ENCODE results near the gene FAR2.
"Not testable (repeated sequence)": the region's sequence is repeated elsewhere in the genome, so short reads cannot be mapped to it uniquely, and the experiment has no call there.

FAR2 gene

GRCh38 chr12:29282031-29282816 lies 133.1 kb downstream of the FAR2 start:
- no peak for DNase-seq
- H3K27ac Mint-ChIP-seq = no peak overlapping the region
- H3K27me3 Mint-ChIP-seq = no peaks in the 10 kb centered on the region
- H3K36me3 Mint-ChIP-seq (ENCODE audit: low read depth) = peaks cover 6% of the 10 kb centered on the region
- no peak overlapping the region for H3K4me3 Mint-ChIP-seq
- peaks cover 4% of the 10 kb centered on the region for H3K4me1 Mint-ChIP-seq (ENCODE audit: low read depth)
- H3K9me3 Mint-ChIP-seq = no peaks in the 10 kb centered on the region

- H3K27ac Mint-ChIP-seq = no peak overlapping the region
- H3K4me1 Mint-ChIP-seq (ENCODE audit: low read depth) = peaks cover 4% of the 10 kb centered on the region
- no peaks in the 10 kb centered on the region for H3K27me3 Mint-ChIP-seq
- H3K9me3 Mint-ChIP-seq = no peaks in the 10 kb centered on the region
- H3K36me3 Mint-ChIP-seq (ENCODE audit: low read depth) = peaks cover 7% of the 10 kb centered on the region
- H3K4me3 Mint-ChIP-seq = no peak overlapping the region
- DNase-seq = no peak
These were observed 135.1 kb downstream of the FAR2 start for GRCh38 chr12:29283969-29284700.

- peaks cover 4% of the 10 kb centered on the region for H3K9me3 Mint-ChIP-seq
- DNase-seq = no peak
- peaks cover 4% of the 10 kb centered on the region for H3K4me1 Mint-ChIP-seq (ENCODE audit: low read depth)
- H3K27ac Mint-ChIP-seq = no peak overlapping the region
- no peak overlapping the region for H3K4me3 Mint-ChIP-seq
- peaks cover 14% of the 10 kb centered on the region for H3K36me3 Mint-ChIP-seq (ENCODE audit: low read depth)
- no peaks in the 10 kb centered on the region for H3K27me3 Mint-ChIP-seq
These were observed 137.2 kb downstream of the FAR2 start for GRCh38 chr12:29286081-29286790.

- Mint-ChIP-seq H3K4me3 (no peak overlapping the region), H3K4me1 (ENCODE audit: low read depth) (no peaks in the 10 kb centered on the region), H3K27ac (no peak overlapping the region), H3K27me3 (no peaks in the 10 kb centered on the region), H3K9me3 (peaks cover 4% of the 10 kb centered on the region), H3K36me3 (ENCODE audit: low read depth) (peaks cover 11% of the 10 kb centered on the region)
- no peak for DNase-seq
These were observed 138.5 kb downstream of the FAR2 start for GRCh38 chr12:29287622-29288021.

GRCh38 chr12:29288031-29288430 lies 139.0 kb downstream of the FAR2 start:
- Mint-ChIP-seq H3K9me3 (peaks cover 4% of the 10 kb centered on the region), H3K36me3 (ENCODE audit: low read depth) (peaks cover 11% of the 10 kb centered on the region), H3K4me1 (ENCODE audit: low read depth) (no peaks in the 10 kb centered on the region), H3K27me3 (no peaks in the 10 kb centered on the region), H3K4me3 (no peak overlapping the region), H3K27ac (no peak overlapping the region)
- DNase-seq = no peak

- H3K9me3 Mint-ChIP-seq; H3K27me3 Mint-ChIP-seq; H3K4me1 Mint-ChIP-seq (ENCODE audit: low read depth); H3K27ac Mint-ChIP-seq; H3K4me3 Mint-ChIP-seq; DNase-seq: not testable (repeated sequence)
- peaks cover 11% of the 10 kb centered on the region for H3K36me3 Mint-ChIP-seq (ENCODE audit: low read depth)
These were observed 141.4 kb downstream of the FAR2 start for GRCh38 chr12:29290475-29290874.

GRCh38 chr12:29291226-29291625 lies 142.1 kb downstream of the FAR2 start:
- Mint-ChIP-seq H3K4me1 (ENCODE audit: low read depth) (no peaks in the 10 kb centered on the region), H3K36me3 (ENCODE audit: low read depth) (peaks cover 11% of the 10 kb centered on the region), H3K27ac (no peak overlapping the region), H3K9me3 (peaks cover 4% of the 10 kb centered on the region), H3K4me3 (no peak overlapping the region), H3K27me3 (no peaks in the 10 kb centered on the region)
- no peak for DNase-seq

GRCh38 chr12:29299633-29300032 lies 150.6 kb downstream of the FAR2 start:
- H3K9me3 Mint-ChIP-seq = no peaks in the 10 kb centered on the region
- no peak overlapping the region for H3K4me3 Mint-ChIP-seq
- no peaks in the 10 kb centered on the region for H3K4me1 Mint-ChIP-seq (ENCODE audit: low read depth)
- DNase-seq = no peak
- no peaks in the 10 kb centered on the region for H3K36me3 Mint-ChIP-seq (ENCODE audit: low read depth)
- H3K27me3 Mint-ChIP-seq = no peaks in the 10 kb centered on the region
- no peak overlapping the region for H3K27ac Mint-ChIP-seq

GRCh38 chr12:29301114-29301513 lies 152.0 kb downstream of the FAR2 start:
- H3K9me3 Mint-ChIP-seq = no peaks in the 10 kb centered on the region
- H3K27ac Mint-ChIP-seq = no peak overlapping the region
- H3K27me3 Mint-ChIP-seq = no peaks in the 10 kb centered on the region
- DNase-seq = no peak
- H3K36me3 Mint-ChIP-seq (ENCODE audit: low read depth) = no peaks in the 10 kb centered on the region
- H3K4me1 Mint-ChIP-seq (ENCODE audit: low read depth) = no peaks in the 10 kb centered on the region
- no peak overlapping the region for H3K4me3 Mint-ChIP-seq

GRCh38 chr12:29304388-29304787 lies 155.3 kb downstream of the FAR2 start:
- Mint-ChIP-seq H3K27me3 (no peaks in the 10 kb centered on the region), H3K27ac (no peak overlapping the region), H3K4me3 (no peak overlapping the region), H3K36me3 (ENCODE audit: low read depth) (peaks cover 7% of the 10 kb centered on the region), H3K4me1 (ENCODE audit: low read depth) (no peaks in the 10 kb centered on the region), H3K9me3 (no peaks in the 10 kb centered on the region)
- DNase-seq = no peak

GRCh38 chr12:29306266-29306665 lies 157.2 kb downstream of the FAR2 start:
- H3K9me3 Mint-ChIP-seq = no peaks in the 10 kb centered on the region
- no peak for DNase-seq
- H3K36me3 Mint-ChIP-seq (ENCODE audit: low read depth) = peaks cover 7% of the 10 kb centered on the region
- H3K4me1 Mint-ChIP-seq (ENCODE audit: low read depth) = no peaks in the 10 kb centered on the region
- no peak overlapping the region for H3K4me3 Mint-ChIP-seq
- H3K27ac Mint-ChIP-seq = no peak overlapping the region
- H3K27me3 Mint-ChIP-seq = no peaks in the 10 kb centered on the region

GRCh38 chr12:29306682-29307081 lies 157.6 kb downstream of the FAR2 start:
- H3K27me3 Mint-ChIP-seq = no peaks in the 10 kb centered on the region
- DNase-seq = no peak
- H3K36me3 Mint-ChIP-seq (ENCODE audit: low read depth) = peaks cover 9% of the 10 kb centered on the region
- no peak overlapping the region for H3K4me3 Mint-ChIP-seq
- no peaks in the 10 kb centered on the region for H3K9me3 Mint-ChIP-seq
- no peak overlapping the region for H3K27ac Mint-ChIP-seq
- no peaks in the 10 kb centered on the region for H3K4me1 Mint-ChIP-seq (ENCODE audit: low read depth)

GRCh38 chr12:29309320-29309902 lies 160.3 kb downstream of the FAR2 start:
- Mint-ChIP-seq H3K27me3 (no peaks in the 10 kb centered on the region), H3K4me1 (ENCODE audit: low read depth) (no peaks in the 10 kb centered on the region), H3K27ac (no peak overlapping the region), H3K9me3 (no peaks in the 10 kb centered on the region), H3K4me3 (no peak overlapping the region), H3K36me3 (ENCODE audit: low read depth) (peaks cover 15% of the 10 kb centered on the region)
- DNase-seq = no peak

- peaks cover 20% of the 10 kb centered on the region for H3K36me3 Mint-ChIP-seq (ENCODE audit: low read depth)
- no peak for DNase-seq
- H3K9me3 Mint-ChIP-seq = no peaks in the 10 kb centered on the region
- H3K27ac Mint-ChIP-seq = no peak overlapping the region
- H3K4me3 Mint-ChIP-seq = no peak overlapping the region
- H3K4me1 Mint-ChIP-seq (ENCODE audit: low read depth) = no peaks in the 10 kb centered on the region
- H3K27me3 Mint-ChIP-seq = no peaks in the 10 kb centered on the region
These were observed 161.8 kb downstream of the FAR2 start for GRCh38 chr12:29310899-29311298.
